Measurements from ENCODE around the gene UBAC2. TPM values are rescaled to one million over a fixed set of nuclear protein-coding genes. Genes with fewer than 3 reads are reported as not detected.
"Not testable (repeated sequence)": the region's sequence is repeated elsewhere in the genome, so short reads cannot be mapped to it uniquely, and the experiment has no call there.

UBAC2 gene
- total RNA-seq, 4 donors from 2014 or later = 43.5 to 59.6 (median 52.0) TPM

GRCh38 chr13:99228737-99229691, 28.4 kb downstream of the UBAC2 start:
- TF ChIP-seq EP300 (IDR thresholded peaks at IDR 0.05) (no peak), POLR2A (IDR thresholded peaks at IDR 0.05) (no peak), CTCF (IDR thresholded peaks at IDR 0.05) (no peak)
- H3K4me3 ChIP-seq = no peak overlapping the region
- H3K9me3 ChIP-seq = no peaks in the 10 kb centered on the region
- no peaks in the 10 kb centered on the region for H3K27me3 ChIP-seq
- no peak for DNase-seq (ENCODE audit: low spot score in 2 of 2)
- WGBS, 2 donors = 52 to 53% methylated on average over 13 of the region's 13 CpGs
- H3K4me1 ChIP-seq = peaks cover 0 to 31% (median 17%) of the 10 kb centered on the region in 4 donors
- H3K27ac ChIP-seq = no peak overlapping the region
- no peaks in the 10 kb centered on the region for H3K36me3 ChIP-seq

- not testable (repeated sequence) for H3K4me3 ChIP-seq; DNase-seq (ENCODE audit: low spot score in 2 of 2); H3K27me3 ChIP-seq; H3K9me3 ChIP-seq; H3K27ac ChIP-seq; H3K36me3 ChIP-seq
- WGBS, 2 donors = 89 to 94% methylated on average over 12 of the region's 12 CpGs
- H3K4me1 ChIP-seq = peaks cover 0 to 28% (median 16%) of the 10 kb centered on the region in 4 donors
Measured at GRCh38 chr13:99230588-99230987, 29.9 kb downstream of the UBAC2 start.

GRCh38 chr13:99230991-99231390, 30.3 kb downstream of the UBAC2 start:
- Histone ChIP-seq H3K4me3 (no peak overlapping the region), H3K36me3 (no peaks in the 10 kb centered on the region), H3K9me3 (no peaks in the 10 kb centered on the region), H3K4me1 (peaks cover 0 to 28% (median 16%) of the 10 kb centered on the region in 4 donors), H3K27me3 (no peaks in the 10 kb centered on the region), H3K27ac (no peak overlapping the region)
- DNase-seq (ENCODE audit: low spot score in 2 of 2) = no peak
- WGBS, 2 donors = 91 to 95% methylated on average over 3 of the region's 3 CpGs
- no peak for TF ChIP-seq POLR2A (IDR thresholded peaks at IDR 0.05)
- no peak for TF ChIP-seq EP300 (IDR thresholded peaks at IDR 0.05)
- TF ChIP-seq CTCF (IDR thresholded peaks at IDR 0.05) = no peak

- H3K27me3 ChIP-seq = no peaks in the 10 kb centered on the region
- H3K4me1 ChIP-seq = peaks cover 0 to 28% (median 16%) of the 10 kb centered on the region in 4 donors
- no peaks in the 10 kb centered on the region for H3K36me3 ChIP-seq
- no peaks in the 10 kb centered on the region for H3K9me3 ChIP-seq
- no peak overlapping the region for H3K4me3 ChIP-seq
- WGBS, 2 donors = 47 to 62% methylated on average over 1 of the region's 1 CpG
- H3K27ac ChIP-seq = no peak overlapping the region
- DNase-seq (ENCODE audit: low spot score in 2 of 2) = no peak
- no peak for TF ChIP-seq POLR2A (IDR thresholded peaks at IDR 0.05)
- TF ChIP-seq EP300 (IDR thresholded peaks at IDR 0.05) = peak in 1 of 2 donors; percentile 40
- no peak for TF ChIP-seq CTCF (IDR thresholded peaks at IDR 0.05)
Measured at GRCh38 chr13:99231721-99232120, 31.1 kb downstream of the UBAC2 start.

- no peak overlapping the region for H3K4me3 ChIP-seq
- TF ChIP-seq CTCF (IDR thresholded peaks at IDR 0.05) (no peak), POLR2A (IDR thresholded peaks at IDR 0.05) (no peak), EP300 (IDR thresholded peaks at IDR 0.05) (no peak)
- H3K4me1 ChIP-seq = peaks cover 0 to 8% (median 0%) of the 10 kb centered on the region in 4 donors
- DNase-seq (ENCODE audit: low spot score in 2 of 2) = no peak
- no peaks in the 10 kb centered on the region for H3K9me3 ChIP-seq
- H3K27ac ChIP-seq = no peak overlapping the region
- WGBS, 2 donors = 70 to 78% methylated on average over 8 of the region's 8 CpGs
- H3K36me3 ChIP-seq = peaks cover 0 to 30% (median 0%) of the 10 kb centered on the region in 3 donors
- H3K27me3 ChIP-seq = no peaks in the 10 kb centered on the region
Measured at GRCh38 chr13:99237981-99238662, 37.5 kb downstream of the UBAC2 start.

Measured in tibial nerve (tissue), 4 donors.